Nephron progenitor cell (in vitro differentiated cells): Measurements from ENCODE around the gene APBB1IP.

ENCODE experiments used
- DNase-seq: peaks from one replicate; pipeline ENCODE4 v3.0.0; 2021
- H3K27ac Mint-ChIP-seq: 2 replicates; pipeline ENCODE4 v1.8.0; 2021; ENCODE audit warnings: mild to moderate bottlenecking, moderate library complexity, mixed read lengths
- H3K27me3 Mint-ChIP-seq: 2 replicates; pipeline ENCODE4 v1.8.0; 2021; ENCODE audit warnings: mild to moderate bottlenecking, low read depth, mixed read lengths; ENCODE audit not compliant: poor library complexity
- H3K36me3 Mint-ChIP-seq: 2 replicates; pipeline ENCODE4 v1.8.0; 2021; ENCODE audit warnings: low read depth, mixed read lengths
- H3K4me1 Mint-ChIP-seq: 2 replicates; pipeline ENCODE4 v1.8.0; 2021; ENCODE audit warnings: mixed read lengths
- H3K4me3 Mint-ChIP-seq: 2 replicates; pipeline ENCODE4 v1.8.0; 2021; ENCODE audit warnings: mild to moderate bottlenecking, moderate library complexity, mixed read lengths
- H3K9me3 Mint-ChIP-seq: 2 replicates; pipeline ENCODE4 v1.8.0; 2021; ENCODE audit warnings: mild to moderate bottlenecking, moderate library complexity, mixed read lengths
- CTCF ChIP-seq: fragments of 200-600 bp; sonication (generic); IDR thresholded peaks from 2 replicates; pipeline ENCODE4 v1.5.0; 2021; ENCODE audit warnings: antibody characterized with exemption

Gene APBB1IP

GRCh38 chr10:26439406-26440087 is 1.4 kb downstream of the APBB1IP start:
- Mint-ChIP-seq H3K9me3 (no peaks in the 10 kb centered on the region), H3K4me1 (no peaks in the 10 kb centered on the region), H3K4me3 (peak overlapping the region; percentile 61), H3K27me3 (peaks cover 59% of the 10 kb centered on the region), H3K27ac (no peak overlapping the region), H3K36me3 (no peaks in the 10 kb centered on the region)
- no peak for DNase-seq
- no peak for TF ChIP-seq CTCF

- H3K27me3 Mint-ChIP-seq, result peaks cover 59% of the 10 kb centered on the region
- no peak for DNase-seq
- H3K36me3 Mint-ChIP-seq, result no peaks in the 10 kb centered on the region
- no peaks in the 10 kb centered on the region for H3K4me1 Mint-ChIP-seq
- H3K4me3 Mint-ChIP-seq, result no peak overlapping the region
- no peak overlapping the region for H3K27ac Mint-ChIP-seq
- TF ChIP-seq CTCF, result no peak
- H3K9me3 Mint-ChIP-seq, result no peaks in the 10 kb centered on the region
These were observed 1.9 kb downstream of the APBB1IP start for GRCh38 chr10:26440088-26440470.

- Mint-ChIP-seq H3K9me3 (no peaks in the 10 kb centered on the region), H3K27me3 (peaks cover 51% of the 10 kb centered on the region), H3K4me1 (no peaks in the 10 kb centered on the region), H3K4me3 (no peak overlapping the region), H3K27ac (no peak overlapping the region), H3K36me3 (no peaks in the 10 kb centered on the region)
- no peak for TF ChIP-seq CTCF
- DNase-seq, result no peak
These were observed 3.5 kb downstream of the APBB1IP start for GRCh38 chr10:26441491-26442214.

GRCh38 chr10:26445411-26446031 is 7.4 kb downstream of the APBB1IP start:
- Mint-ChIP-seq H3K36me3 (no peaks in the 10 kb centered on the region), H3K27ac (no peak overlapping the region), H3K9me3 (no peaks in the 10 kb centered on the region), H3K27me3 (peaks cover 17% of the 10 kb centered on the region), H3K4me1 (no peaks in the 10 kb centered on the region), H3K4me3 (no peak overlapping the region)
- DNase-seq, result no peak
- TF ChIP-seq CTCF, result no peak

GRCh38 chr10:26446258-26446657 is 8.1 kb downstream of the APBB1IP start:
- no peaks in the 10 kb centered on the region for H3K36me3 Mint-ChIP-seq
- no peaks in the 10 kb centered on the region for H3K9me3 Mint-ChIP-seq
- no peak for DNase-seq
- peaks cover 15% of the 10 kb centered on the region for H3K27me3 Mint-ChIP-seq
- no peaks in the 10 kb centered on the region for H3K4me1 Mint-ChIP-seq
- no peak overlapping the region for H3K4me3 Mint-ChIP-seq
- TF ChIP-seq CTCF, result no peak
- no peak overlapping the region for H3K27ac Mint-ChIP-seq
